IMR-90 (cell line): ENCODE data around the gene RNGTT. TPM values are rescaled to one million over a fixed set of nuclear protein-coding genes. Genes with fewer than 3 reads are reported as not detected.

ENCODE experiments used
- ATAC-seq: fragments of 200-7000 bp; cut with Tn5 transposase; 2 replicates; pipeline ENCODE4 v1.9.1; 2020; ENCODE audit warnings: low read depth, mild to moderate bottlenecking, moderate library complexity
- BruUV-seq: library from RNA; stranded (reverse); fragments of 400-500 nt; replicated peaks from 2 replicates; lab custom pipeline; 2021; lab: Mats Ljungman, UMichigan
- CTCF ChIA-PET: fragments of 300-600 bp; formaldehyde crosslinking; extraction: SDS; loops from one replicate; lab custom pipeline; 2021; ENCODE audit warnings: antibody characterized with exemption; lab: Yijun Ruan, JAX
- POLR2A ChIA-PET: fragments of 300-600 bp; sonication (Branson Sonifier 250); formaldehyde crosslinking; loops from one replicate; lab custom pipeline; 2022; ENCODE audit warnings: antibody characterized with exemption; ENCODE audit not compliant: unreplicated experiment; lab: Charles Lee
- DNase-seq: peaks from one replicate; pipeline ENCODE4 v3.0.0; 2013
- H2AFZ ChIP-seq: replicated peaks from 2 replicates; pipeline ENCODE3; 2013; ENCODE audit warnings: low read length, mild to moderate bottlenecking; ENCODE audit not compliant: poor library complexity
- H2AK5ac ChIP-seq: 2 replicates; pipeline ENCODE4 v1.6.1; 2013; ENCODE audit warnings: low read depth, low read length, inconsistent platforms
- H2AK9ac ChIP-seq: replicated peaks from 2 replicates; pipeline ENCODE3; 2013; ENCODE audit warnings: mild to moderate bottlenecking, low read depth, low read length, moderate library complexity; ENCODE audit not compliant: poor library complexity
- H2BK120ac ChIP-seq: 2 replicates; pipeline ENCODE4 v1.6.1; 2013; ENCODE audit warnings: low read depth, low read length, inconsistent platforms
- H2BK15ac ChIP-seq: 3 replicates; pipeline ENCODE4 v1.6.1; 2013; ENCODE audit warnings: low read depth, low read length, inconsistent platforms
- H2BK20ac ChIP-seq: 2 replicates; pipeline ENCODE4 v1.6.1; 2013; ENCODE audit warnings: low read depth, mild to moderate bottlenecking, inconsistent platforms, low read length, moderate library complexity
- H2BK5ac ChIP-seq: 2 replicates; pipeline ENCODE4 v1.6.1; 2013; ENCODE audit warnings: mild to moderate bottlenecking, low read depth, low read length, inconsistent platforms; ENCODE audit not compliant: poor library complexity, severe bottlenecking
- H3K14ac ChIP-seq: replicated peaks from 2 replicates; pipeline ENCODE4 v1.6.1; 2013; ENCODE audit warnings: low read depth, low read length, inconsistent platforms
- H3K18ac ChIP-seq: 2 replicates; pipeline ENCODE4 v1.6.1; 2013; ENCODE audit warnings: low read depth, low read length, control low read depth
- H3K23ac ChIP-seq: 2 replicates; pipeline ENCODE4 v1.6.1; 2013; ENCODE audit warnings: low read depth, low read length, inconsistent platforms
- H3K27ac ChIP-seq: 2 replicates; pipeline ENCODE4 v1.5.1; 2013; ENCODE audit warnings: mild to moderate bottlenecking, control low read depth, low read length; ENCODE audit not compliant: insufficient read depth
- H3K27me3 ChIP-seq: 2 replicates; pipeline ENCODE4 v1.6.1; 2013; ENCODE audit warnings: low read length; ENCODE audit not compliant: control insufficient read depth, insufficient read depth
- H3K36me3 ChIP-seq: 2 replicates; pipeline ENCODE4 v1.6.1; 2013; ENCODE audit warnings: low read length, mixed read lengths; ENCODE audit not compliant: control insufficient read depth, insufficient read depth
- H3K4ac ChIP-seq: 2 replicates; pipeline ENCODE4 v1.6.1; 2013; ENCODE audit warnings: low read depth, low read length, inconsistent platforms
- H3K4me1 ChIP-seq: 2 replicates; pipeline ENCODE4 v1.6.1; 2013; ENCODE audit warnings: low read length, mixed read lengths; ENCODE audit not compliant: control insufficient read depth, insufficient read depth
- H3K4me2 ChIP-seq: 2 replicates; pipeline ENCODE4 v1.6.1; 2013; ENCODE audit warnings: low read depth, mild to moderate bottlenecking, control low read depth, low read length, moderate library complexity
- H3K4me3 ChIP-seq: 2 replicates; pipeline ENCODE4 v1.5.1; 2013; ENCODE audit warnings: low read depth, mild to moderate bottlenecking, control low read depth, low read length, moderate library complexity; ENCODE audit not compliant: insufficient read depth
- H3K56ac ChIP-seq: 2 replicates; pipeline ENCODE4 v1.6.1; 2013; ENCODE audit warnings: low read length, inconsistent platforms; ENCODE audit not compliant: insufficient read depth; ENCODE audit errors: extremely low read depth
- H3K79me1 ChIP-seq, 2 experiments: 2 replicates each; pipeline ENCODE4 v1.6.1; 2013; ENCODE audit warnings: low read length in 2 of 2, inconsistent platforms in 1 of 2, low read depth in 1 of 2
- H3K9ac ChIP-seq: 2 replicates; pipeline ENCODE4 v1.6.1; 2013; ENCODE audit warnings: low read depth, low read length, control low read depth
- H3K9me1 ChIP-seq: 2 replicates; pipeline ENCODE4 v1.6.1; 2013; ENCODE audit warnings: low read length, inconsistent platforms; ENCODE audit not compliant: insufficient read depth
- H3K9me3 ChIP-seq: 2 replicates; pipeline ENCODE4 v1.6.1; 2013; ENCODE audit warnings: low read length; ENCODE audit not compliant: control insufficient read depth, insufficient read depth
- H4K20me1 ChIP-seq: 2 replicates; pipeline ENCODE4 v1.6.1; 2013; ENCODE audit warnings: low read length, inconsistent platforms; ENCODE audit not compliant: insufficient read depth
- H4K5ac ChIP-seq: 2 replicates; pipeline ENCODE4 v1.6.1; 2013; ENCODE audit warnings: mild to moderate bottlenecking, low read depth, low read length, control low read depth
- H4K8ac ChIP-seq, 2 experiments: 2 replicates each; pipeline ENCODE4 v1.6.1; 2013; ENCODE audit warnings: low read depth in 2 of 2, low read length in 2 of 2, control low read depth in 1 of 2, inconsistent platforms in 1 of 2
- H4K91ac ChIP-seq: 2 replicates; pipeline ENCODE4 v1.6.1; 2013; ENCODE audit warnings: low read depth, low read length, inconsistent platforms; ENCODE audit not compliant: insufficient read depth
- BHLHE40 ChIP-seq: fragments of 150-350 bp; IDR thresholded peaks from 2 replicates; pipeline ENCODE4 v1.6.1; 2016; ENCODE audit warnings: mild to moderate bottlenecking, low read depth, low read length
- CEBPB ChIP-seq: IDR thresholded peaks from 2 replicates; pipeline ENCODE4 v1.6.1; 2012; ENCODE audit warnings: low read depth, low read length, improper control_type of control experiment
- CHD1 ChIP-seq: IDR thresholded peaks from 2 replicates; pipeline ENCODE4 v1.6.1; 2012; ENCODE audit warnings: low read depth, low read length, improper control_type of control experiment
- ELK1 ChIP-seq: fragments of 150-350 bp; IDR thresholded peaks from 2 replicates; pipeline ENCODE4 v1.6.1; 2016; ENCODE audit warnings: low read depth, mild to moderate bottlenecking, low read length, moderate library complexity, borderline replicate concordance
- FOS ChIP-seq: fragments of 150-350 bp; IDR thresholded peaks from 2 replicates; pipeline ENCODE4 v1.6.1; 2016; ENCODE audit warnings: low read depth, low read length
- MAFK ChIP-seq: IDR thresholded peaks from 2 replicates; pipeline ENCODE4 v1.6.1; 2012; ENCODE audit warnings: low read depth, low read length, improper control_type of control experiment
- MAZ ChIP-seq: IDR thresholded peaks from 2 replicates; pipeline ENCODE4 v1.6.1; 2012; ENCODE audit warnings: low read depth, mild to moderate bottlenecking, low read length, improper control_type of control experiment, moderate library complexity, borderline replicate concordance
- MXI1 ChIP-seq: IDR thresholded peaks from 2 replicates; pipeline ENCODE4 v1.6.1; 2012; ENCODE audit warnings: low read depth, mild to moderate bottlenecking, low read length, moderate library complexity, borderline replicate concordance
- NFE2L2 ChIP-seq: fragments of 150-350 bp; IDR thresholded peaks from 2 replicates; pipeline ENCODE4 v1.6.1; 2016; ENCODE audit warnings: low read depth, mild to moderate bottlenecking, low read length
- POLR2A ChIP-seq: IDR thresholded peaks from 2 replicates; pipeline ENCODE4 v1.6.1; 2012; ENCODE audit warnings: mild to moderate bottlenecking, low read depth, low read length
- RAD21 ChIP-seq: IDR thresholded peaks from 2 replicates; pipeline ENCODE4 v1.6.1; 2012; ENCODE audit warnings: low read length, improper control_type of control experiment
- RCOR1 ChIP-seq: IDR thresholded peaks from 2 replicates; pipeline ENCODE4 v1.6.1; 2012; ENCODE audit warnings: mild to moderate bottlenecking, low read length, improper control_type of control experiment; ENCODE audit not compliant: insufficient replicate concordance
- RFX5 ChIP-seq: IDR thresholded peaks from 2 replicates; pipeline ENCODE4 v1.8.0; 2012; ENCODE audit warnings: low read depth, mild to moderate bottlenecking, low read length, moderate library complexity
- SMC3 ChIP-seq: fragments of 150-350 bp; IDR thresholded peaks from 2 replicates; pipeline ENCODE4 v1.6.1; 2016; ENCODE audit warnings: low read depth, mild to moderate bottlenecking, antibody characterized with exemption, low read length, moderate library complexity
- dilution Hi-C: fragments of 300-500 bp; cut with HindIII; formaldehyde crosslinking; loops from one replicate; pipeline ENCODE4 v1.14.3; 2018; ENCODE audit warnings: low sequenced_read_pairs; ENCODE audit not compliant: unreplicated experiment
- in situ Hi-C: fragments of 300-500 bp; cut with MboI; formaldehyde crosslinking; loops from 3 replicates; pipeline ENCODE4 v1.14.3; 2019; ENCODE audit warnings: low sequenced_read_pairs, inconsistent platforms, mixed read lengths
- intact Hi-C: fragments of 100-400 bp; cut with micrococcal nuclease; formaldehyde crosslinking; loops from 2 replicates; pipeline ENCODE4 v1.10.0; 2022
- polyA plus RNA-seq, 3 experiments: library from polyadenylated mRNA; depleted of rRNA; stranded (reverse); fragments of >200 nt; gene quantifications; 2 replicates each; pipeline ENCODE4 v1.2.3, GENCODE V29; 2012; ENCODE audit warnings: low replicate concordance in 1 of 3
- total RNA-seq: library from RNA; depleted of rRNA; stranded (reverse); fragments of >200 nt; gene quantifications from 2 replicates; pipeline ENCODE4 v1.2.3, GENCODE V29; 2012
- TF ChIP-seq, protein P1 (sequence below): conservative IDR thresholded peaks from 2 replicates; pipeline ENCODE4 v1.5.1; 2012; ENCODE audit warnings: mild to moderate bottlenecking, low read depth, low read length, improper control_type of control experiment
- TF ChIP-seq, protein P2 (sequence below): fragments of 150-350 bp; IDR thresholded peaks from 2 replicates; pipeline ENCODE4 v1.6.1; 2017; ENCODE audit warnings: mild to moderate bottlenecking, antibody characterized with exemption, low read length, low read depth

Gene RNGTT
- total and polyA plus RNA-seq, 2 of the 4 experiments (the other 2 are of a cell fraction) = 5.4 to 21.7 TPM

DNA sequence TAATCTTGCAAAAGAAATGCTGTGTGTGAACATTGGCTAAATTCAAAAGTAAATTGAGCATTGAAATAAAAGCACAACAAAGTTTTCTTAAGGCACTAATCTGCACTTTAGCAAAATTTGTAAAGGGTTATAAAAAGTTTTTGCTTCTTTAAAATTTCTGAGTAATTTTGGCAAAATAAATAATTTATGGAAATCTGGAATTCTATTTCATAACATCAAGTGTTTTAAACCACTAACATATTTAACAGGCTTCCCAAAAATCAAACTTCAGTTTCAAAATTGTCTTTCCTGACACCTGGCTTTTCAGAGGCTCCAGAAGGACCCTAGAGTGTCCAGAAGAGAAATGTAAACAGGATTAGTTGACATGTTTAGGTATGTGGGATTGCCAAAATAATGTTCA, 4.5 kb upstream of the RNGTT start:
- Histone ChIP-seq H2AK5ac (no peak overlapping the region), H3K4me1 (peaks cover 2% of the 10 kb centered on the region), H3K14ac (no peak overlapping the region), H3K4me2 (no peak overlapping the region), H3K4me3 (no peak overlapping the region), H3K27me3 (no peaks in the 10 kb centered on the region), H2AFZ (no peak overlapping the region), H2BK20ac (no peak overlapping the region), H3K23ac (no peak overlapping the region), H2BK15ac (no peak overlapping the region), H3K9ac (no peak overlapping the region), H3K9me3 (no peaks in the 10 kb centered on the region; the same call in 1 of the 2 replicates), H3K36me3 (no peaks in the 10 kb centered on the region), H2AK9ac (no peak overlapping the region), H4K20me1 (no peaks in the 10 kb centered on the region), H3K18ac (no peak overlapping the region), H2BK5ac (no peak overlapping the region), H3K4ac (no peak overlapping the region), H2BK120ac (no peak overlapping the region), H3K9me1 (no peaks in the 10 kb centered on the region), H3K56ac (no peak overlapping the region), H4K91ac (no peak overlapping the region), H4K5ac (no peak overlapping the region), H3K79me1 (peaks cover 4 to 5% of the 10 kb centered on the region in 2 experiments; a peak in 3 of 4 replicates), H3K27ac (no peak overlapping the region), H4K8ac (no peak overlapping the region)
- no TSS peak for BruUV-seq
- TF ChIP-seq CHD1 (no peak), RAD21 (no peak), NFE2L2 (no peak), RCOR1 (no peak), FOS (no peak), CEBPB (no peak), SMC3 (no peak), MAFK (no peak), RFX5 (no peak), MXI1 (no peak), ELK1 (no peak), POLR2A (no peak), BHLHE40 (no peak), MAZ (no peak)
- TF ChIP-seq, protein P1, sequence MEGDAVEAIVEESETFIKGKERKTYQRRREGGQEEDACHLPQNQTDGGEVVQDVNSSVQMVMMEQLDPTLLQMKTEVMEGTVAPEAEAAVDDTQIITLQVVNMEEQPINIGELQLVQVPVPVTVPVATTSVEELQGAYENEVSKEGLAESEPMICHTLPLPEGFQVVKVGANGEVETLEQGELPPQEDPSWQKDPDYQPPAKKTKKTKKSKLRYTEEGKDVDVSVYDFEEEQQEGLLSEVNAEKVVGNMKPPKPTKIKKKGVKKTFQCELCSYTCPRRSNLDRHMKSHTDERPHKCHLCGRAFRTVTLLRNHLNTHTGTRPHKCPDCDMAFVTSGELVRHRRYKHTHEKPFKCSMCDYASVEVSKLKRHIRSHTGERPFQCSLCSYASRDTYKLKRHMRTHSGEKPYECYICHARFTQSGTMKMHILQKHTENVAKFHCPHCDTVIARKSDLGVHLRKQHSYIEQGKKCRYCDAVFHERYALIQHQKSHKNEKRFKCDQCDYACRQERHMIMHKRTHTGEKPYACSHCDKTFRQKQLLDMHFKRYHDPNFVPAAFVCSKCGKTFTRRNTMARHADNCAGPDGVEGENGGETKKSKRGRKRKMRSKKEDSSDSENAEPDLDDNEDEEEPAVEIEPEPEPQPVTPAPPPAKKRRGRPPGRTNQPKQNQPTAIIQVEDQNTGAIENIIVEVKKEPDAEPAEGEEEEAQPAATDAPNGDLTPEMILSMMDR = no peak
- TF ChIP-seq, protein P2, sequence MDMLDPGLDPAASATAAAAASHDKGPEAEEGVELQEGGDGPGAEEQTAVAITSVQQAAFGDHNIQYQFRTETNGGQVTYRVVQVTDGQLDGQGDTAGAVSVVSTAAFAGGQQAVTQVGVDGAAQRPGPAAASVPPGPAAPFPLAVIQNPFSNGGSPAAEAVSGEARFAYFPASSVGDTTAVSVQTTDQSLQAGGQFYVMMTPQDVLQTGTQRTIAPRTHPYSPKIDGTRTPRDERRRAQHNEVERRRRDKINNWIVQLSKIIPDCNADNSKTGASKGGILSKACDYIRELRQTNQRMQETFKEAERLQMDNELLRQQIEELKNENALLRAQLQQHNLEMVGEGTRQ = no peak
- dilution Hi-C loops (no loop called here), intact Hi-C loops (no loop called here), in situ Hi-C loops (no loop called here)
- POLR2A ChIA-PET = no interaction called here
- no peak for DNase-seq
- no peak for ATAC-seq
- CTCF ChIA-PET = no interaction called here
